Mucosa of descending colon (tissue), 3 donors: ENCODE data around the gene CLNK. TPM values are rescaled to one million over a fixed set of nuclear protein-coding genes. Genes with fewer than 3 reads are reported as not detected.

Experiments
- ATAC-seq: fragments of 200-7000 bp; cut with Tn5 transposase; one replicate; pipeline ENCODE4 v1.9.1; 2020; ENCODE audit warnings: mild to moderate bottlenecking, moderate library complexity
- DNase-seq, 3 donors: peaks; one replicate each; pipeline ENCODE4 v3.0.0-alpha.2; 2020
- H3K36me3 ChIP-seq: fragments of 200-600 bp; one replicate; pipeline ENCODE4 v1.8.0; 2021; ENCODE audit warnings: low read depth, mild to moderate bottlenecking
- H3K4me1 ChIP-seq: fragments of 200-600 bp; one replicate; pipeline ENCODE4 v1.8.0; 2021; ENCODE audit warnings: low read depth, mild to moderate bottlenecking
- H3K4me3 ChIP-seq: fragments of 200-600 bp; one replicate; pipeline ENCODE4 v1.8.0; 2021; ENCODE audit warnings: mild to moderate bottlenecking
- H3K9me3 ChIP-seq: fragments of 200-600 bp; one replicate; pipeline ENCODE4 v1.8.0; 2021; ENCODE audit warnings: mild to moderate bottlenecking
- CTCF ChIP-seq: fragments of 200-600 bp; IDR thresholded peaks from one replicate; pipeline ENCODE4 v1.8.0; 2022; ENCODE audit warnings: antibody characterized with exemption, mild to moderate bottlenecking
- intact Hi-C, 2 donors: fragments of 100-400 bp; cut with DNase I in 1 of 2; cut with micrococcal nuclease in 1 of 2; formaldehyde crosslinking; loops; one replicate each; pipeline versions ENCODE4 v1.11.0 to v1.11.1; 2022; cut with DNase I, micrococcal nuclease
- total RNA-seq, 3 donors: library from RNA; stranded (reverse); fragmentation: NEBNext Ultra II Directional in 2 of 3; extraction: Animal tissue kit (Norgen Biotek cat#: 25700) in 2 of 3; gene quantifications; one replicate each; pipeline versions ENCODE4 v1.2.1 to v1.2.4, GENCODE V29; 2021 to 2023
- donor health status: DM: no; HTN: no; CAD: no; lungs with moderate emphysema.
- donor health status: DM: no; HTN: no; CAD: no.
- donor health status: DM: no; HTN: yes; CAD: no.

Gene CLNK
- total RNA-seq, 3 donors from 2014 or later: 0.27 to 0.60 TPM; not detected in 1

- intact Hi-C loops: no loop called here
- H3K9me3 ChIP-seq: no peaks in the 10 kb centered on the region
- no peak for TF ChIP-seq CTCF
- H3K4me3 ChIP-seq: no peak overlapping the region
- H3K4me1 ChIP-seq: no peaks in the 10 kb centered on the region
- no peak for DNase-seq
- ATAC-seq: no peak
- H3K36me3 ChIP-seq: no peaks in the 10 kb centered on the region
Measured at GRCh38 chr4:10569491-10569890, 115.1 kb downstream of the CLNK start.

GRCh38 chr4:10567766-10568165, 116.8 kb downstream of the CLNK start:
- no peak for ATAC-seq

GRCh38 chr4:10565166-10565780, 119.3 kb downstream of the CLNK start:
- intact Hi-C loops: no loop called here
- TF ChIP-seq CTCF: no peak
- no peak for DNase-seq
- Histone ChIP-seq H3K9me3 (no peaks in the 10 kb centered on the region), H3K4me1 (no peaks in the 10 kb centered on the region), H3K36me3 (no peaks in the 10 kb centered on the region), H3K4me3 (no peak overlapping the region)
- no peak for ATAC-seq

More at GRCh38 chr4:10567766-10568165, 116.8 kb downstream of the CLNK start:
- Histone ChIP-seq H3K36me3 (no peaks in the 10 kb centered on the region), H3K4me3 (no peak overlapping the region), H3K4me1 (no peaks in the 10 kb centered on the region), H3K9me3 (no peaks in the 10 kb centered on the region)
- TF ChIP-seq CTCF: no peak
- no peak for DNase-seq
- intact Hi-C loops: no loop called here

GRCh38 chr4:10554694-10555093, 129.9 kb downstream of the CLNK start:
- H3K4me3 ChIP-seq: no peak overlapping the region
- DNase-seq (peak in 1 of 3 donors; percentile 80), ATAC-seq (peak; percentile 83)
- peak; percentile 60 for TF ChIP-seq CTCF
- H3K36me3 ChIP-seq: no peaks in the 10 kb centered on the region
- no peaks in the 10 kb centered on the region for H3K9me3 ChIP-seq
- H3K4me1 ChIP-seq: no peaks in the 10 kb centered on the region
- intact Hi-C loops: no loop called here

- no peak for TF ChIP-seq CTCF
- Histone ChIP-seq H3K4me1 (no peaks in the 10 kb centered on the region), H3K9me3 (no peaks in the 10 kb centered on the region), H3K4me3 (no peak overlapping the region), H3K36me3 (no peaks in the 10 kb centered on the region)
- ATAC-seq (no peak), DNase-seq (no peak)
- intact Hi-C loops: no loop called here
Measured at GRCh38 chr4:10554121-10554520, 130.4 kb downstream of the CLNK start.
